ENCODE data around the gene ITPR2. TPM values are rescaled to one million over a fixed set of nuclear protein-coding genes. Genes with fewer than 3 reads are reported as not detected.

ITPR2 gene
- total RNA-seq, 4 donors from 2014 or later, result 42.8 to 62.5 (median 52.1) TPM

DNA sequence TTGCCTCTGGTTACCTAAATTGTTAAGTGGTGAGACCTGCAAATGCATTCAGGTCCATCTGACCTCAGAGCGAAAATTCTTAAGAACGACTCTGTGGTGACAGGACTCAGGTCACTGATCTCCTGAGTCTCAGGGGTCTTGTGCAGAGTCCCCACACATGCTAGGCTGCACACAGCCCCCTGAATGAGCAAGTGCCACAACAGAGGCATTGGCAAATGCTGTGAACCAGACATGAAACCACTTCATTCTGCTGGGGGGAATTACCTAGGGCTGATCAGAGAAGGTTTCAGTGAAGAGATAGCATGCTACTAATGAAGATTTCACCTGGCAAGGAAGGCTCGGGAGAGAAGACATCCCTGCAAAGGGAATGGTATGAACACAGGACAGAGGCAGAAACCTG, 281.6 kb downstream of the ITPR2 start:
- 89 to 97% methylated on average over 3 of the region's 3 CpGs for WGBS, 2 donors
- intact Hi-C loops (cut with DNase I; ENCODE audit: low total_unique reads), result no loop called here
- DNase-seq (ENCODE audit: low spot score in 2 of 2), result no peak
- no peak overlapping the region for H3K4me3 ChIP-seq (ENCODE audit: low read depth, poor library complexity, severe bottlenecking)
- no peak for TF ChIP-seq POLR2A (IDR thresholded peaks at IDR 0.05)
- TF ChIP-seq, protein P1, sequence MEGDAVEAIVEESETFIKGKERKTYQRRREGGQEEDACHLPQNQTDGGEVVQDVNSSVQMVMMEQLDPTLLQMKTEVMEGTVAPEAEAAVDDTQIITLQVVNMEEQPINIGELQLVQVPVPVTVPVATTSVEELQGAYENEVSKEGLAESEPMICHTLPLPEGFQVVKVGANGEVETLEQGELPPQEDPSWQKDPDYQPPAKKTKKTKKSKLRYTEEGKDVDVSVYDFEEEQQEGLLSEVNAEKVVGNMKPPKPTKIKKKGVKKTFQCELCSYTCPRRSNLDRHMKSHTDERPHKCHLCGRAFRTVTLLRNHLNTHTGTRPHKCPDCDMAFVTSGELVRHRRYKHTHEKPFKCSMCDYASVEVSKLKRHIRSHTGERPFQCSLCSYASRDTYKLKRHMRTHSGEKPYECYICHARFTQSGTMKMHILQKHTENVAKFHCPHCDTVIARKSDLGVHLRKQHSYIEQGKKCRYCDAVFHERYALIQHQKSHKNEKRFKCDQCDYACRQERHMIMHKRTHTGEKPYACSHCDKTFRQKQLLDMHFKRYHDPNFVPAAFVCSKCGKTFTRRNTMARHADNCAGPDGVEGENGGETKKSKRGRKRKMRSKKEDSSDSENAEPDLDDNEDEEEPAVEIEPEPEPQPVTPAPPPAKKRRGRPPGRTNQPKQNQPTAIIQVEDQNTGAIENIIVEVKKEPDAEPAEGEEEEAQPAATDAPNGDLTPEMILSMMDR (IDR thresholded peaks at IDR 0.05), result no peak

DNA sequence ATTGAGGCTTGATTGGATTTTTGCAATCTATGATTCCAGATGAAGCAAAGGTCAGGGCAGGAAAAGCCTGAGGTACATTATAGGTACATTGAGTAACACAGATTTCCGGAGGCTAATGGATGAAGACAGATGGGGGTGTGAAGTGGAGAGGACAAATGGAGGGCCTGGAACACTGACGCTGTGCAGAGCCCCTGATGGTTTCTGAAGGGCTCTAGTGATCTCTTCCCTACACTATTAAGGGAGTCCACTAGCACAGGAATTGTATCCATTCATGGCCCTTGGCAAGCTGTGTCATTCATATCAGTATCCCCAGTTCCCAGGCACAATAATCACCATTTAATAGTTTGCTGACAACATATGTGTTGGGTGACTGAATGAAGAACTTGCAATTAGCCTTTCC, 284.8 kb downstream of the ITPR2 start:
- DNase-seq (ENCODE audit: low spot score in 2 of 2), result no peak
- 94 to 99% methylated on average over 2 of the region's 2 CpGs for WGBS, 2 donors
- TF ChIP-seq, protein P1 (IDR thresholded peaks at IDR 0.05), result no peak
- intact Hi-C loops (cut with DNase I; ENCODE audit: low total_unique reads), result no loop called here
- no peak overlapping the region for H3K4me3 ChIP-seq (ENCODE audit: low read depth, poor library complexity, severe bottlenecking)

DNA sequence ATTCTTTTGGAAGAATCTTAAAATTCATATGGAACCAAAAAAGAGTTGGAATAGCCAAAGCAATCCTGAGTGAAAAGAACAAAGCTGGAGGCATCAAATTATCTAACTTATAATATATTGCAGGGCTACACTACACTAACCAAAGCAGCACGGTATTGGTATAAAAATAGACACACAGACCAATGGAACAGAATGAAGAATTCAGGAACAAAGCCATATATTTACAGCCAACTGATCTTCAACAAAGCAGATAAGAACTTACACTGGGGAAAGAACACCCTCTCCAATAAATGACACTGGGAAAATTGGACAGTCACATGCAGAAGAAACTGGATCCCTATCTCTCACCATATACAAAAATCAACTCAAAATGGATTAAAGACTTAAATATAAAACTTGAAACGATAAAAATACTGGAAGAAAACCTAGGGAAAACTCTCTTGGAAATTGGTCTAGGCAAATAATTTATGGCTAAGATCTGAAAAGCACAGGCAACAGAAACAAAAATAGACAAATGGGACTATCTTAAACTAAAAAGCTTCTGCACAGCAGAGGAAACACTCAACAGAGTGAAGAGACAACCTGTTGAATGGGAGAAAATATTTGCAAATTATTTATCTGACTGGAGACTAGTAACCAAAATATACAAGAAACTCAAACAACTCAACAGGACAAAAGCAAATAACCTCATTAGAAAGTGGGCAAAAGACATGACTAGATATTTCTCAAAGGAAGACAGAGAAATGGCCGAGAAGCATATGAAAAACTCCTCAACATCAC, 286.3 kb downstream of the ITPR2 start:
- TF ChIP-seq POLR2A (IDR thresholded peaks at IDR 0.05), result no peak
- TF ChIP-seq, protein P1 (IDR thresholded peaks at IDR 0.05), result no peak
- no peak overlapping the region for H3K4me3 ChIP-seq (ENCODE audit: low read depth, poor library complexity, severe bottlenecking)
- WGBS, 2 donors, result 82 to 92% methylated on average over 3 of the region's 3 CpGs
- intact Hi-C loops (cut with DNase I; ENCODE audit: low total_unique reads), result no loop called here
- DNase-seq (ENCODE audit: low spot score in 2 of 2), result no peak

DNA sequence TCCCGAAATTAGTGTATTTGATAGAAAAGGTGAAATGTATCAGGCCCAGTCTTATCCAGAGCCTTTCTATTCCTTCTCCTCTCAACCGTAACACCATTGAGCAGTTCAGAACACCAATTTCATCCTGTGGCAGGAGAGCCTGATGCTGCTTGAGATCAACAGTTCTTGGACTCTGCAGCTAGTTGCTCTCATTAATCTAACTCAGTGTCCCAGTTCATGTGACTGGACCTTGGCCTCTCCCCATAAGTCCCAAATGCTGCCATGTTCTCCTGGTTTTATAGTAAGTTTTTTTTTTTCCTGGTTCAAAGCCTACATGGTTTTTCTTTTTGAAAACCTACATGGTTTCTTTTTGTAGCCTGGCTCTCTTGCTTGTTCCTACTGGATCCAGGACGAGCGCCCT, 293.9 kb downstream of the ITPR2 start:
- intact Hi-C loops (cut with DNase I; ENCODE audit: low total_unique reads), result no loop called here
- WGBS, 2 donors, result 84 to 95% methylated on average over 4 of the region's 4 CpGs
- TF ChIP-seq POLR2A (IDR thresholded peaks at IDR 0.05), result no peak
- TF ChIP-seq, protein P1 (IDR thresholded peaks at IDR 0.05), result no peak
- no peak for DNase-seq (ENCODE audit: low spot score in 2 of 2)
- H3K4me3 ChIP-seq (ENCODE audit: low read depth, poor library complexity, severe bottlenecking), result no peak overlapping the region

DNA sequence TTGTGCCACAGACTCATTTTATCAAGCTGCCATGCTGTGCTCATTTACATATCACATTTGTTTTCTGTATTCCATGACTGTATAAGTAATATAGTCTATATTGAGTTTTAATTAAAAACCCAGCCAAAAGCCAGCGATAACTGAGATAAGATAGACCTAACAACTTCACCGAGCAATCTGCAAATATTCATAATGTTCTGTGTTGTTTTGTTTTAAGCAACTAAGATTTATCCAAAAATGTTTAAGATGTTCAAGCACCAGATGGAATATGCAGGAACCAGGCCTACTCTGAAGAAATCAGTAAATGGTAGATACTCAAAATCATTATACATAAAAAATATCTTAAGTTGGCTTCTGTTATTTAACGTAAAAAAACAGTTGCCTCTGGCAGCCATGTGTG, 295.3 kb downstream of the ITPR2 start:
- DNase-seq (ENCODE audit: low spot score in 2 of 2), result no peak
- TF ChIP-seq, protein P1 (IDR thresholded peaks at IDR 0.05), result no peak
- no peak for TF ChIP-seq POLR2A (IDR thresholded peaks at IDR 0.05)
- intact Hi-C loops (cut with DNase I; ENCODE audit: low total_unique reads), result no loop called here
- WGBS, 2 donors, result 93 to 95% methylated on average over 3 of the region's 3 CpGs
- no peak overlapping the region for H3K4me3 ChIP-seq (ENCODE audit: low read depth, poor library complexity, severe bottlenecking)

DNA sequence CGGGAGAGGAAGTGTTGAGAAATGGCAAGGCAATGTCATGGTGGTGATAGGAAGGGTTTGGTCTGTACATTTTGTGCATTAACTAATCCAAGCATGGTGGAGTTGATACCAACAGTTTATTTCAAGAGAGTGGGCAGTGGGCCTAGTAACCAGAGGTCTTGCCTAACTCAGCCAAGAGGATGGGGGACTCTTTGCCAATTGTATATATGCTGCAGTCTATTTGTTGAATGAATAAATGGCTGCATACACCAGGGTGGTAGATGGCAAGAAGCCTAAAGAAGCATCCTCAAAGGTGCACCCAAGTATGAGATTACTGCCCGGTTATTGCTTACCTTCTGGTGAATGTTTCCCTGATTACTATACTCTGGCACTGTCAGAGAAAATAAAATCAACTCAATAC, 295.9 kb downstream of the ITPR2 start:
- 92 to 98% methylated on average over 2 of the region's 2 CpGs for WGBS, 2 donors

More for the DNA sequence above, 295.9 kb downstream of the ITPR2 start:
- no peak for TF ChIP-seq POLR2A (IDR thresholded peaks at IDR 0.05)
- TF ChIP-seq, protein P1 (IDR thresholded peaks at IDR 0.05), result no peak
- no peak overlapping the region for H3K4me3 ChIP-seq (ENCODE audit: low read depth, poor library complexity, severe bottlenecking)
- intact Hi-C loops (cut with DNase I; ENCODE audit: low total_unique reads), result no loop called here
- DNase-seq (ENCODE audit: low spot score in 2 of 2), result no peak

All from lower leg skin (tissue), 4 donors.